Right lobe of liver (tissue), 6 donors: ENCODE measurements around the gene CA9. TPM values are rescaled to one million over a fixed set of nuclear protein-coding genes. Genes with fewer than 3 reads are reported as not detected.
A peak's percentile ranks its signal among the peaks of the same experiment; 100 is the strongest.

Source experiments
- ATAC-seq, 4 donors: fragments of 200-7000 bp; cut with Tn5 transposase; one replicate each; pipeline ENCODE4 v1.9.1; 2020; ENCODE audit warnings: mild to moderate bottlenecking in 4 of 4, moderate library complexity in 4 of 4
- DNase-seq, 3 donors: peaks; one replicate each; pipeline ENCODE4 v3.0.0-alpha.2; 2020
- H3K27ac ChIP-seq, 3 donors: fragments of 200-600 bp; one replicate each; pipeline ENCODE4 v1.8.0; 2022
- H3K27me3 ChIP-seq, 2 donors: fragments of 200-600 bp; one replicate each; pipeline ENCODE4 v1.8.0; 2022
- H3K36me3 ChIP-seq, 4 donors: fragments of 200-600 bp; sonication (generic) in 1 of 4; one replicate each; pipeline versions ENCODE4 v1.5.1 to v1.8.0; 2017 to 2022; ENCODE audit warnings: control low read depth in 1 of 4
- H3K4me1 ChIP-seq, 4 donors: fragments of 200-600 bp; sonication (generic) in 1 of 4; one replicate each; pipeline versions ENCODE4 v1.5.1 to v1.8.0; 2017 to 2022; ENCODE audit warnings: control low read depth in 1 of 4
- H3K4me3 ChIP-seq, 3 donors: fragments of 200-600 bp; one replicate each; pipeline ENCODE4 v1.8.0; 2022
- H3K9me3 ChIP-seq, 4 donors: fragments of 200-600 bp; sonication (generic) in 1 of 4; one replicate each; pipeline versions ENCODE4 v1.5.1 to v1.8.0; 2017 to 2022; ENCODE audit warnings: control low read depth in 1 of 4
- POLR2A ChIP-seq: fragments of 450-650 bp; IDR thresholded peaks from one replicate; pipeline ENCODE4 v1.6.1; 2017; ENCODE audit warnings: antibody characterized with exemption, mild to moderate bottlenecking
- WGBS: methylation state at CpG from one replicate; pipeline ENCODE4 v1.1.6; 2018; ENCODE audit warnings: low coverage, low lambda C conversion rate; ENCODE audit not compliant: insufficient coverage; ENCODE audit errors: missing lambda C conversion rate; 5-methylcytosine and 5-hydroxymethylcytosine counted together
- intact Hi-C, 2 donors: fragments of 100-400 bp; cut with DNase I; formaldehyde crosslinking; loops; one replicate each; pipeline versions ENCODE4 v1.11.2 to v1.14.1; 2022
- total RNA-seq, 6 experiments: library from RNA; depleted of rRNA in 2 of 6; stranded (reverse); fragments of >200 nt in 2 of 6; fragmentation: NEBNext Ultra II Directional in 3 of 6; extraction: Animal tissue kit (Norgen Biotek cat#: 25700) in 3 of 6; gene quantifications; one replicate each; pipeline versions ENCODE4 v1.1.0 to v1.2.4, GENCODE V29; 2016 to 2023
- TF ChIP-seq, protein P1 (sequence below), 4 donors: fragments of 200-600 bp in 3 of 4; fragments of 450-650 bp in 1 of 4; IDR thresholded peaks; one replicate each; pipeline versions ENCODE4 v1.5.1 to v1.8.0; 2016 to 2022; ENCODE audit warnings: antibody characterized with exemption in 4 of 4, mild to moderate bottlenecking in 2 of 4
- donor health status: DM: no; HTN: yes; CAD: no.
- donor health status: DM: no; HTN: no; CAD: no.
- donor health status: DM: no; HTN: no; CAD: no.
- donor health status: DM: no; HTN: yes; CAD: no.
- donor health status: DM: no; HTN: yes; CAD: no.

The CA9 gene
- total RNA-seq, 6 experiments from 2014 or later = 0.64 to 1.6 (median 0.93) TPM; not detected in 1

- WGBS = 100% methylated on average over 4 of the region's 8 CpGs
- Histone ChIP-seq H3K9me3 (no peaks in the 10 kb centered on the region), H3K36me3 (peaks cover 21 to 74% (median 61%) of the 10 kb centered on the region in 4 donors), H3K27me3 (no peaks in the 10 kb centered on the region), H3K4me3 (no peak overlapping the region), H3K27ac (no peak overlapping the region), H3K4me1 (peaks cover 0 to 27% (median 9%) of the 10 kb centered on the region in 4 donors)
- intact Hi-C loops = loop anchor here in 1 of 2 donors (10.0 kb wide), 1 partner anchor 59 kb away; the partner anchor contains the start of gene ARHGEF39
- TF ChIP-seq POLR2A = no peak
- TF ChIP-seq, protein P1, sequence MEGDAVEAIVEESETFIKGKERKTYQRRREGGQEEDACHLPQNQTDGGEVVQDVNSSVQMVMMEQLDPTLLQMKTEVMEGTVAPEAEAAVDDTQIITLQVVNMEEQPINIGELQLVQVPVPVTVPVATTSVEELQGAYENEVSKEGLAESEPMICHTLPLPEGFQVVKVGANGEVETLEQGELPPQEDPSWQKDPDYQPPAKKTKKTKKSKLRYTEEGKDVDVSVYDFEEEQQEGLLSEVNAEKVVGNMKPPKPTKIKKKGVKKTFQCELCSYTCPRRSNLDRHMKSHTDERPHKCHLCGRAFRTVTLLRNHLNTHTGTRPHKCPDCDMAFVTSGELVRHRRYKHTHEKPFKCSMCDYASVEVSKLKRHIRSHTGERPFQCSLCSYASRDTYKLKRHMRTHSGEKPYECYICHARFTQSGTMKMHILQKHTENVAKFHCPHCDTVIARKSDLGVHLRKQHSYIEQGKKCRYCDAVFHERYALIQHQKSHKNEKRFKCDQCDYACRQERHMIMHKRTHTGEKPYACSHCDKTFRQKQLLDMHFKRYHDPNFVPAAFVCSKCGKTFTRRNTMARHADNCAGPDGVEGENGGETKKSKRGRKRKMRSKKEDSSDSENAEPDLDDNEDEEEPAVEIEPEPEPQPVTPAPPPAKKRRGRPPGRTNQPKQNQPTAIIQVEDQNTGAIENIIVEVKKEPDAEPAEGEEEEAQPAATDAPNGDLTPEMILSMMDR (IDR thresholded peaks at IDR 0.05) = no peak
- ATAC-seq (no peak), DNase-seq (no peak)
Observed at GRCh38 chr9:35723908-35724307, 50.2 kb downstream of the CA9 start.

GRCh38 chr9:35725362-35725761, 51.6 kb downstream of the CA9 start:
- TF ChIP-seq POLR2A = no peak
- TF ChIP-seq, protein P1 (IDR thresholded peaks at IDR 0.05) = no peak
- 100% methylated on average over 1 of the region's 11 CpGs for WGBS
- Histone ChIP-seq H3K36me3 (peaks cover 7 to 59% (median 47%) of the 10 kb centered on the region in 4 donors), H3K9me3 (no peaks in the 10 kb centered on the region), H3K4me3 (no peak overlapping the region), H3K4me1 (peaks cover 0 to 40% (median 15%) of the 10 kb centered on the region in 4 donors), H3K27me3 (no peaks in the 10 kb centered on the region), H3K27ac (no peak overlapping the region)
- ATAC-seq (no peak), DNase-seq (no peak)
- intact Hi-C loops = loop anchor here (5.0 to 10.0 kb wide), 2 partner anchors 61 to 63 kb away; partner anchors contain the start of gene ARHGEF39 (in 1 of the 2)

DNA sequence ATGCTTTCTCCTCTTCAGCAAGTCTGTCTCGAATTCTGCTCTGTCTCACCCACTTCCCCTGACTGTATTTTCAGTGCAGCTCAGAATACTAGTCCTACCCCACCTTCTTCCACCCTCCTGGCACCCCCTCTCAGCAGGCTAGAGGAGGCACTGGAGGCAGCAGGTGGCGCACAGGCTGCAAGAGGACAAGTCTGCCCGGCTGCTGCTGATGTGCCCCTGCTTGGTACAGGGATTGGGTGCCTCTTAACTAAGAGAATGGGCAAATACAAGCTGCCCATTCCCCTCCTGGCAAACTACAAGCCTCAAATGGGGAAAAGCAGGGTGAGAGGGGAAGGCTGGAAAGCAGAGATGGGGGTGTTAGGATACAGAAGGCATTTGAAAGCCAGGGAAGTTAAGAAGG, 53.2 kb downstream of the CA9 start:
- no peaks in the 10 kb centered on the region for H3K9me3 ChIP-seq
- H3K27me3 ChIP-seq = no peaks in the 10 kb centered on the region
- intact Hi-C loops = loop anchor here (5.0 to 10.0 kb wide), 2 partner anchors 62 to 65 kb away; partner anchors contain the start of gene ARHGEF39 (in 1 of the 2)
- DNase-seq (no peak), ATAC-seq (no peak)
- peaks cover 0 to 43% (median 33%) of the 10 kb centered on the region in 4 donors for H3K36me3 ChIP-seq
- H3K4me1 ChIP-seq = peaks cover 0 to 47% (median 19%) of the 10 kb centered on the region in 4 donors
- peak overlapping the region; percentile 27 to 100 (median 98) for H3K27ac ChIP-seq
- 50% methylated on average over 3 of the region's 3 CpGs for WGBS
- H3K4me3 ChIP-seq = no peak overlapping the region
- no peak for TF ChIP-seq POLR2A
- TF ChIP-seq, protein P1 (IDR thresholded peaks at IDR 0.05) = no peak

GRCh38 chr9:35727676-35728040, 53.9 kb downstream of the CA9 start:
- Histone ChIP-seq H3K36me3 (peaks cover 0 to 36% (median 28%) of the 10 kb centered on the region in 4 donors), H3K4me3 (peak overlapping the region; percentile 19 to 70 (median 21)), H3K9me3 (no peaks in the 10 kb centered on the region), H3K27me3 (no peaks in the 10 kb centered on the region), H3K27ac (peak overlapping the region; percentile 27 to 100 (median 98)), H3K4me1 (peaks cover 0 to 47% (median 19%) of the 10 kb centered on the region in 4 donors)
- DNase-seq = no peak
- no peak for ATAC-seq
- intact Hi-C loops = loop anchor here (5.0 to 10.0 kb wide), 2 partner anchors 63 to 65 kb away; partner anchors contain the start of gene ARHGEF39 (in 1 of the 2)
- TF ChIP-seq POLR2A = no peak
- TF ChIP-seq, protein P1 (IDR thresholded peaks at IDR 0.05) = no peak
- WGBS = 46% methylated on average over 3 of the region's 5 CpGs
